ENCODE measurements around the gene MRO. TPM values are rescaled to one million over a fixed set of nuclear protein-coding genes. Genes with fewer than 3 reads are reported as not detected.

The MRO gene
- total and polyA plus RNA-seq, 2 of the 4 experiments (the other 2 are of a cell fraction): not detected

DNA sequence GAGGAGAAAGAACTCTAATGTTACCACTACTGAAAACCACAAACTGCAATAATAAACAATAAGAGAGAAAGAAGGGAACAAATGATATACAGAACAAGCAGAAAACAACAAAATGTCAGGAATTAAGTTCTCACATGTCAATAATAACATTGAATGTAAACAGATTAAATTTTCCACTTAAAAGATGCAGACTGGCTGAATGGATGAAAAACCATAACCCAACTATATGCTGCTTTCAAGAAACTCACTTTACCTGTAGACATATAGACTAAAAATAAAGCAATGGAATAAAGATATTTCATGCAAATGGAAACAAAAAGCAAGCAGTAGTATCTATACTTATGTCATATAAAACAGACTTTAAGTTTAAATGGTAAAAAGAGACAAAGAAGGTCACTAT lies 50.4 kb downstream of the MRO start:
- Histone ChIP-seq H3K4me3 (ENCODE audit: insufficient read depth, low read depth, low read length) (no peak overlapping the region), H3K14ac (replicated peaks; ENCODE audit: low read depth, low read length) (no peak overlapping the region), H3K18ac (ENCODE audit: low read depth, low read length) (no peak overlapping the region), H3K79me1 (ENCODE audit: low read depth in 1 of 2, low read length in 2 of 2) (no peaks in the 10 kb centered on the region), H4K91ac (ENCODE audit: insufficient read depth, low read depth, low read length) (no peak overlapping the region), H3K9ac (ENCODE audit: low read depth, low read length) (no peak overlapping the region), H3K4me2 (ENCODE audit: low read depth, low read length) (no peak overlapping the region), H2AFZ (replicated peaks; ENCODE audit: low read length, poor library complexity) (no peak overlapping the region), H3K56ac (ENCODE audit: extremely low read depth, insufficient read depth, low read length) (no peak overlapping the region), H3K23ac (ENCODE audit: low read depth, low read length) (no peak overlapping the region), H3K27ac (ENCODE audit: insufficient read depth, low read length) (no peak overlapping the region), H4K8ac (ENCODE audit: low read depth in 2 of 2, low read length in 2 of 2) (no peak overlapping the region), H2BK20ac (ENCODE audit: low read depth, low read length) (no peak overlapping the region), H3K4ac (ENCODE audit: low read depth, low read length) (no peak overlapping the region), H3K9me1 (ENCODE audit: insufficient read depth, low read length) (no peaks in the 10 kb centered on the region), H3K4me1 (ENCODE audit: control insufficient read depth, insufficient read depth, low read length) (no peaks in the 10 kb centered on the region), H4K20me1 (ENCODE audit: insufficient read depth, low read length) (no peaks in the 10 kb centered on the region), H2BK120ac (ENCODE audit: low read depth, low read length) (no peak overlapping the region), H2AK9ac (replicated peaks; ENCODE audit: low read depth, low read length, poor library complexity) (no peak overlapping the region), H3K36me3 (ENCODE audit: control insufficient read depth, insufficient read depth, low read length) (no peaks in the 10 kb centered on the region), H4K5ac (ENCODE audit: low read depth, low read length) (no peak overlapping the region), H2AK5ac (ENCODE audit: low read depth, low read length) (no peak overlapping the region), H3K27me3 (ENCODE audit: control insufficient read depth, insufficient read depth, low read length) (no peaks in the 10 kb centered on the region), H2BK15ac (ENCODE audit: low read depth, low read length) (no peak overlapping the region), H2BK5ac (ENCODE audit: low read depth, low read length, poor library complexity, severe bottlenecking) (no peak overlapping the region), H3K9me3 (ENCODE audit: control insufficient read depth, insufficient read depth, low read length) (no peaks in the 10 kb centered on the region)
- no TSS peak for BruUV-seq (replicated peaks)
- in situ Hi-C loops (cut with MboI; ENCODE audit: low sequenced_read_pairs) (no loop called here), dilution Hi-C loops (cut with HindIII; ENCODE audit: low sequenced_read_pairs, unreplicated experiment) (no loop called here), intact Hi-C loops (cut with micrococcal nuclease) (no loop called here)
- no peak for TF ChIP-seq POLR2A (IDR thresholded peaks at IDR 0.05; ENCODE audit: low read depth, low read length)
- no peak for TF ChIP-seq MXI1 (IDR thresholded peaks at IDR 0.05; ENCODE audit: borderline replicate concordance, low read depth, low read length)
- TF ChIP-seq FOS (IDR thresholded peaks at IDR 0.05; ENCODE audit: low read depth, low read length): no peak
- TF ChIP-seq RAD21 (IDR thresholded peaks at IDR 0.05; ENCODE audit: low read length): no peak
- TF ChIP-seq CTCF (conservative IDR thresholded peaks at IDR 0.05; ENCODE audit: low read depth, low read length): no peak
- TF ChIP-seq USF2 (IDR thresholded peaks at IDR 0.05; ENCODE audit: low read depth, low read length): no peak
- TF ChIP-seq CHD1 (IDR thresholded peaks at IDR 0.05; ENCODE audit: low read depth, low read length): no peak
- TF ChIP-seq CEBPB (IDR thresholded peaks at IDR 0.05; ENCODE audit: low read depth, low read length): no peak
- no peak for TF ChIP-seq NFE2L2 (IDR thresholded peaks at IDR 0.05; ENCODE audit: low read depth, low read length)
- TF ChIP-seq RFX5 (IDR thresholded peaks at IDR 0.05; ENCODE audit: low read depth, low read length): no peak
- no peak for TF ChIP-seq BHLHE40 (IDR thresholded peaks at IDR 0.05; ENCODE audit: low read depth, low read length)
- no peak for TF ChIP-seq MAZ (IDR thresholded peaks at IDR 0.05; ENCODE audit: borderline replicate concordance, low read depth, low read length)
- no peak for TF ChIP-seq MAFK (IDR thresholded peaks at IDR 0.05; ENCODE audit: low read depth, low read length)
- no peak for TF ChIP-seq RCOR1 (IDR thresholded peaks at IDR 0.05; ENCODE audit: insufficient replicate concordance, low read length)
- TF ChIP-seq SMC3 (IDR thresholded peaks at IDR 0.05; ENCODE audit: low read depth, low read length): no peak
- ChIA-PET CTCF (no interaction called here), POLR2A (ENCODE audit: unreplicated experiment) (no interaction called here)
- ATAC-seq (ENCODE audit: low read depth) (no peak), DNase-seq (no peak)
